H1 (cell line): ENCODE results near the gene RPL7L1. TPM values are rescaled to one million over a fixed set of nuclear protein-coding genes. Genes with fewer than 3 reads are reported as not detected.

Experiments used
- CHD2 ChIP-seq: IDR thresholded peaks from 2 replicates; pipeline ENCODE4 v1.6.1; 2012; ENCODE audit warnings: low read length, improper control_type of control experiment
- EP300 ChIP-seq, 2 experiments: IDR thresholded peaks; 1 replicate in 1 of 2; 2 replicates in 1 of 2; pipeline ENCODE4 v1.6.1; 2011 to 2012; ENCODE audit warnings: low read depth in 2 of 2, low read length in 2 of 2, mild to moderate bottlenecking in 2 of 2, borderline replicate concordance in 1 of 2, inconsistent platforms in 1 of 2, moderate library complexity in 1 of 2
- KDM4A ChIP-seq: IDR thresholded peaks from one replicate; pipeline ENCODE4 v1.7.1; 2012; ENCODE audit warnings: low read depth, mild to moderate bottlenecking, moderate library complexity, low read length, inconsistent platforms; ENCODE audit not compliant: severe bottlenecking
- MAFK ChIP-seq: IDR thresholded peaks from 2 replicates; pipeline ENCODE4 v1.6.1; 2012; ENCODE audit warnings: low read depth, mild to moderate bottlenecking, improper control_type of control experiment, low read length
- SIRT6 ChIP-seq: IDR thresholded peaks from one replicate; pipeline ENCODE4 v1.7.1; 2012; ENCODE audit warnings: low read length, inconsistent platforms
- polyA plus RNA-seq, 7 experiments: library from polyadenylated mRNA; depleted of rRNA in 3 of 7; stranded (reverse) in 5 of 7; unstranded in 2 of 7; fragments of >200 nt in 5 of 7; fragments of 200-250 nt in 2 of 7; gene quantifications; 1 replicate in 5 of 7; 2 replicates in 1 of 7; 4 replicates in 1 of 7; pipeline versions ENCODE4 v1.2.1 to v1.2.3, GENCODE V29; 2011 to 2013; ENCODE audit warnings: missing spikeins in 2 of 7, mixed read lengths in 2 of 7
- total RNA-seq: library from RNA; stranded (reverse); fragmentation: NEBNext Ultra II Directional; extraction: Animal tissue kit (Norgen Biotek cat#: 25700); gene quantifications from 2 replicates; pipeline ENCODE4 v1.2.1, GENCODE V29; 2021
- TF ChIP-seq, protein P1 (sequence below): IDR thresholded peaks from 2 replicates; pipeline ENCODE4 v1.6.1; 2011; ENCODE audit warnings: low read length, improper control_type of control experiment
- TF ChIP-seq, protein P2 (sequence below): IDR thresholded peaks from 2 replicates; pipeline ENCODE4 v1.6.1; 2012; ENCODE audit warnings: inconsistent platforms
- TF ChIP-seq, protein P3 (sequence below): IDR thresholded peaks from 2 replicates; pipeline ENCODE4 v1.6.1; 2012; ENCODE audit warnings: inconsistent platforms

RPL7L1 gene
- total and polyA plus RNA-seq, 2 of the 8 experiments (the other 6 are each of a cell fraction or from before 2014, with no cell fraction given), result 31.0 to 117 TPM

DNA sequence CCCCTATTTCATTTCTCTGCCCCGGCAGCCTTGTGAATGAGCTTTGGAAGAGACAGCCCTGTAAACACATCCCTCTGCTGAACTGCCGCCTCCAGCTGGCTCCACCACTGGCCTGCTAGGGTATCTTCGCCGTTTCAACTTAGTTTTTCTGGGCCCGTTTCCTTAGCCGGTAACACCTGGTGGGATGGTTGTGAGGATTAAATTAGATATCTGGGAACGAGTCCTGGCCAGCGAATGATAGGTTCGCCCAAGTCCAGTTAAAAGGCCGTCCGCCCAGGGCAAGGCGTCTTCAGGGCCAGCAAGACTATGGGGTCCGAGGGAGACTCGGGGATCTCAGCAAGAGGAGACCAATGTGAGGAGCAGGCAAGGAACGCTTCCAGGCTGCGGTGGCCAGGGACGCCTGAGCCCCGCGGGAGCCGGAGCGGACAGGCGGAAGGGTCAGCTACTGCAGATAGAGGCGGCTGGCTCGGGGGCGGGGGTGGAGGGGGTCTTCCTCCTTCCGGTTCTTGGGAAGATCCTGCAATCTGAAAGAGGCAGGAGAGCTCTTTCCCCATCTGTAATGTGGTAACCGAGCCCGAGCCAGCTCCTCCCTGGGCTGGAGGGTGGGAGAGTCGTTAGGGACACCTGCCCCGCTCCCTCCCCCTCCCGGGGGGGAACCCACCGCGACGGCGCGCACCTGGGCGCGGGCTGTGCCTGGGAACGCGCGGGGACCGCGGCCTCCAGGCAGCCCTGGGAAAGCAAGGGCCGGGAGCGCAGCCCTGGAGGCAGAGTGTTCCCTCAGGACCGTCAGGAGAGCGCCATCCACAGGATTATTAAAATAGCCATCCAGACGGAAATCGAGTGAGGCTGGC is 32.0 kb downstream of the RPL7L1 start (continued):
- no peak for TF ChIP-seq EP300 (IDR thresholded peaks at IDR 0.05; ENCODE audit: borderline replicate concordance in 1 of 2, low read depth in 2 of 2, low read length in 2 of 2)
- TF ChIP-seq KDM4A, result peak; percentile 67
- TF ChIP-seq, protein P1, sequence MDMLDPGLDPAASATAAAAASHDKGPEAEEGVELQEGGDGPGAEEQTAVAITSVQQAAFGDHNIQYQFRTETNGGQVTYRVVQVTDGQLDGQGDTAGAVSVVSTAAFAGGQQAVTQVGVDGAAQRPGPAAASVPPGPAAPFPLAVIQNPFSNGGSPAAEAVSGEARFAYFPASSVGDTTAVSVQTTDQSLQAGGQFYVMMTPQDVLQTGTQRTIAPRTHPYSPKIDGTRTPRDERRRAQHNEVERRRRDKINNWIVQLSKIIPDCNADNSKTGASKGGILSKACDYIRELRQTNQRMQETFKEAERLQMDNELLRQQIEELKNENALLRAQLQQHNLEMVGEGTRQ, result no peak
- no peak for TF ChIP-seq MAFK
- TF ChIP-seq CHD2, result no peak
- no peak for TF ChIP-seq SIRT6
- TF ChIP-seq, protein P2, sequence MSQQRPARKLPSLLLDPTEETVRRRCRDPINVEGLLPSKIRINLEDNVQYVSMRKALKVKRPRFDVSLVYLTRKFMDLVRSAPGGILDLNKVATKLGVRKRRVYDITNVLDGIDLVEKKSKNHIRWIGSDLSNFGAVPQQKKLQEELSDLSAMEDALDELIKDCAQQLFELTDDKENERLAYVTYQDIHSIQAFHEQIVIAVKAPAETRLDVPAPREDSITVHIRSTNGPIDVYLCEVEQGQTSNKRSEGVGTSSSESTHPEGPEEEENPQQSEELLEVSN, result peak; percentile 8; the same call in 1 of the 2 replicates
- TF ChIP-seq, protein P3, sequence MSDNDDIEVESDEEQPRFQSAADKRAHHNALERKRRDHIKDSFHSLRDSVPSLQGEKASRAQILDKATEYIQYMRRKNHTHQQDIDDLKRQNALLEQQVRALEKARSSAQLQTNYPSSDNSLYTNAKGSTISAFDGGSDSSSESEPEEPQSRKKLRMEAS, result peak; percentile 47; the same call in 1 of the 2 replicates
